Skeletal muscle cell (primary cell): ENCODE results near the gene PADI4.
"Not testable (repeated sequence)": the region's sequence is repeated elsewhere in the genome, so short reads cannot be mapped to it uniquely, and the experiment has no call there.

Experiments used
- DNase-seq: peaks from one replicate; pipeline ENCODE4 v3.0.0-alpha.2; 2010; ENCODE audit warnings: low read depth
- H3K4me3 ChIP-seq: 2 replicates; pipeline ENCODE4 v1.5.1; 2011; ENCODE audit warnings: low read depth, mild to moderate bottlenecking, control low read depth, low read length, moderate library complexity

Gene PADI4

GRCh38 chr1:17407786-17408514 is 100.0 kb downstream of the PADI4 start:
- not testable (repeated sequence) for DNase-seq, H3K4me3 ChIP-seq

GRCh38 chr1:17409391-17409811 is 101.4 kb downstream of the PADI4 start:
- DNase-seq: no peak
- no peak overlapping the region for H3K4me3 ChIP-seq

- H3K4me3 ChIP-seq: no peak overlapping the region
These were observed 104.3 kb downstream of the PADI4 start for GRCh38 chr1:17412093-17412870.

More at GRCh38 chr1:17412093-17412870, 104.3 kb downstream of the PADI4 start:
- DNase-seq: no peak
